GM19438 (cell line): ENCODE data around the gene MFAP3.

Experiments used
- ATAC-seq: cut with Tn5 transposase; IDR thresholded peaks from one replicate; pipeline ENCODE4 v1.9.1; 2021; ENCODE audit warnings: low read depth; ENCODE audit not compliant: unreplicated experiment

Gene MFAP3

GRCh38 chr5:154088801-154089200 is 50.0 kb downstream of the MFAP3 start:
- ATAC-seq, result no peak

- no peak for ATAC-seq
Observed at GRCh38 chr5:154090656-154091055, 51.9 kb downstream of the MFAP3 start.

- ATAC-seq, result no peak
Observed at GRCh38 chr5:154092356-154093141, 53.8 kb downstream of the MFAP3 start.

- ATAC-seq, result no peak
Observed at GRCh38 chr5:154093142-154093532, 54.4 kb downstream of the MFAP3 start.

DNA sequence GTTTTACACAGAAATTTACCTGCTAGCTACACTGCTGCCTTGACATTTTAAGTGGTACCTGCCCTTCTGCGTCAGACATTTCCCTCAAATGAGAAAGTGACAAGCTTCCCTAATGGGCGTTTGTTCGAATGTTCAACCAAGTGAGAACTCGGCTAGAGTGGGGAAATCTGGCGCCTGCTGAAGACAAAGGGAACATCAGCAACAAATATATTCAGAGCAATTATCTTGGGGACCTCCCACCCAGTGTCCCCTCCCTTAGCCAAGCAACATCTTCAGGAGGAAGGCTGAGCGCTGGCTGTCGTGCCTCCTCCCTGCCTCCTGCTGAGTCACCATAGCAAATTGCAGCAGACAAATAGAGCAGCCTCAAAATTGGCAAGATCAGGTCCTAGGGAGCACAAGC is 57.1 kb downstream of the MFAP3 start:
- ATAC-seq, result no peak

- no peak for ATAC-seq
Observed at GRCh38 chr5:154097031-154097430, 58.3 kb downstream of the MFAP3 start.

GRCh38 chr5:154098465-154098864 is 59.7 kb downstream of the MFAP3 start:
- ATAC-seq, result no peak

DNA sequence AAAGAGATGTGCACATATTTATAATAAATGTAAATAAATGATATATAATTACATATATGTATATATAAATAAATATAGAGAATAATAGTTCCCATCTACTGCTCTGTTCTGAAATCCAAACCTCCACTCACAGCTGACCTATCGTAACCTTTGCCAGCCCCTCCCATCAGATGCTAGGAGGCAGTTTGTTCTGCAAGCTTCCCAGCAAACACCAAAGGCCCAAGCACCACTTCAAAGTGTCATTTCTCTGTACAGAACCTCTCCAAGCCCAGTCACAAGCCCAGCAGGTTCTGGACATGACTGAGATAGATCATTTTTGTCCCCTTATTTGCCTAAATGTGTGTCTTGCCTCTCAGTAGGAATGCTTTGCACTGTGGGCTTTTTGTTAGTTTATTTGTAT is 62.4 kb downstream of the MFAP3 start:
- ATAC-seq, result no peak

DNA sequence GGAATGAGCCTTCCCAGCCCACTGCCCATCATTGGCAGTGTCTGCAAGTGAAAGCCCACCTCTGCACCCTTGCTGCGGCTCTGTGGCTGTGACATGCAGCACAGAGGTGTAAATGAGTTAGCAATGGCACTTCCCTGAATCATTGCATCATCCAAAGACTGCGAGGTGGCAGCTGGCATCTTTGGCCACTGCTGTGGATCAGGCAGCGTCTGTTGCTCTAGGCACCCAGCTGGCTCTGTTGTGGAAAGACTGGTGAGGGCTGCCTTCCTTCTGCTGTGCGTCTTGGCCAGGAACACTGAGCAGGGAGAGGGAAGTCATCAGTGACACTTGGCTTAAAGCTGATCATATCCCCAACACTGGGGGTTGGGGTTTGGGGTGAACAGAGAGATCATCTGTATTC is 64.5 kb downstream of the MFAP3 start:
- no peak for ATAC-seq
